DND-41 (cell line): Measurements from ENCODE around the gene FBRS.

Source experiments
- ATAC-seq: fragments of 200-7000 bp; cut with Tn5 transposase; 3 replicates; pipeline ENCODE4 v1.9.1; 2021; ENCODE audit warnings: low read depth; ENCODE audit not compliant: insufficient read depth
- DNase-seq: peaks from one replicate; pipeline ENCODE4 v3.0.0-alpha.2; 2020
- H2AFZ ChIP-seq: 2 replicates; pipeline ENCODE4 v1.6.0; 2012; ENCODE audit warnings: low read depth, low read length
- H3K27ac ChIP-seq: 2 replicates; pipeline ENCODE4 v1.5.1; 2012; ENCODE audit warnings: low read length, inconsistent platforms
- H3K27me3 ChIP-seq: fragments of 200-600 bp; sonication (generic); 2 replicates; pipeline ENCODE4 v1.6.0; 2012; ENCODE audit warnings: low read length, mild to moderate bottlenecking, inconsistent platforms; ENCODE audit not compliant: insufficient read depth, poor library complexity
- H3K36me3 ChIP-seq: 2 replicates; pipeline ENCODE4 v1.5.1; 2012; ENCODE audit warnings: low read length, inconsistent platforms; ENCODE audit not compliant: insufficient read depth
- H3K4me1 ChIP-seq: 2 replicates; pipeline ENCODE4 v1.5.1; 2012; ENCODE audit warnings: mild to moderate bottlenecking, low read length; ENCODE audit not compliant: insufficient read depth
- H3K4me2 ChIP-seq: 2 replicates; pipeline ENCODE4 v1.6.0; 2012; ENCODE audit warnings: mild to moderate bottlenecking, moderate library complexity, low read length, inconsistent platforms; ENCODE audit not compliant: insufficient read depth
- H3K4me3 ChIP-seq, 2 experiments: fragments of 200-600 bp in 1 of 2; shearing (Covaris generic) in 1 of 2; 2 replicates each; pipeline ENCODE4 v1.5.1; 2012 to 2016; ENCODE audit warnings: inconsistent platforms in 2 of 2, low read length in 2 of 2, mild to moderate bottlenecking in 2 of 2, low read depth in 1 of 2, moderate library complexity in 1 of 2
- H3K79me2 ChIP-seq: 2 replicates; pipeline ENCODE4 v1.6.0; 2012; ENCODE audit warnings: low read length, inconsistent platforms; ENCODE audit not compliant: insufficient read depth
- H3K9ac ChIP-seq: 2 replicates; pipeline ENCODE4 v1.6.0; 2012; ENCODE audit warnings: low read depth, mild to moderate bottlenecking, inconsistent platforms, low read length, moderate library complexity
- H3K9me3 ChIP-seq: 2 replicates; pipeline ENCODE4 v1.5.1; 2012; ENCODE audit warnings: low read length, moderate library complexity, mild to moderate bottlenecking, inconsistent platforms; ENCODE audit not compliant: insufficient read depth, severe bottlenecking
- H4K20me1 ChIP-seq: 2 replicates; pipeline ENCODE4 v1.6.0; 2012; ENCODE audit warnings: low read length; ENCODE audit not compliant: insufficient read depth
- EZH2 ChIP-seq: IDR thresholded peaks from 3 replicates; pipeline ENCODE4 v1.6.1; 2012; ENCODE audit warnings: borderline replicate concordance, low read depth, mild to moderate bottlenecking, moderate library complexity, low read length, inconsistent platforms; ENCODE audit not compliant: severe bottlenecking
- TF ChIP-seq, protein P1 (sequence below): IDR thresholded peaks from 2 replicates; pipeline ENCODE4 v1.5.1; 2012; ENCODE audit warnings: borderline replicate concordance, low read length, moderate library complexity, mild to moderate bottlenecking; ENCODE audit not compliant: poor library complexity, severe bottlenecking; ENCODE audit errors: extremely low read depth

Gene FBRS

DNA sequence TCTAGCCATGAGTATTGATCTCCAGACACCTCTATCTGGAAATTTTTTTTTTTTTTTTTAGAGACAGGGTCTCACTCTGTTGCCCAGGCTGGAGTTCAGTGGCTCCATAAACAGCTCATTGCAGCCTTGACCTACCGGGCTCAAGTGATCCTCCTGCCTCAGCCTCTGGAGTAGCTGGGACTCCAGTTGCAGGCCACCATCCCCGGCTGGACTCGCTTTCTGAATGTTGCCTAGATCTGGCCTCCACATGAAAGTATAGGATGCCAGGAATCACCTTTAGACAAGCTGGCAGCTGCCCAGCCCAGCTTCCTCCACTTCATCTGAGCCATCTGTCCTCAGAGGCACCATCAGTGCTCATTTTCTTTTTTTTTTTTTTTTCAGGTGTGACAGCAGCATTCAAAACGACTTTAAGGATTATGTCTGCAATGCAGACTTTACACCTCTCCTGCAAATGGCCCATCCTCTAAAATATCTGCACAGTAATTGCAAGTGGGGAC lies 13.8 kb upstream of the FBRS start:
- H3K36me3 ChIP-seq, result no peaks in the 10 kb centered on the region
- H3K27ac ChIP-seq, result no peak overlapping the region
- ATAC-seq (no peak), DNase-seq (no peak)
- no peak overlapping the region for H3K4me3 ChIP-seq
- no peak overlapping the region for H3K4me2 ChIP-seq
- H3K9me3 ChIP-seq, result no peaks in the 10 kb centered on the region
- H4K20me1 ChIP-seq, result no peaks in the 10 kb centered on the region
- H3K27me3 ChIP-seq, result no peaks in the 10 kb centered on the region
- H3K79me2 ChIP-seq, result no peaks in the 10 kb centered on the region
- no peak overlapping the region for H3K9ac ChIP-seq
- TF ChIP-seq EZH2, result no peak
- TF ChIP-seq, protein P1, sequence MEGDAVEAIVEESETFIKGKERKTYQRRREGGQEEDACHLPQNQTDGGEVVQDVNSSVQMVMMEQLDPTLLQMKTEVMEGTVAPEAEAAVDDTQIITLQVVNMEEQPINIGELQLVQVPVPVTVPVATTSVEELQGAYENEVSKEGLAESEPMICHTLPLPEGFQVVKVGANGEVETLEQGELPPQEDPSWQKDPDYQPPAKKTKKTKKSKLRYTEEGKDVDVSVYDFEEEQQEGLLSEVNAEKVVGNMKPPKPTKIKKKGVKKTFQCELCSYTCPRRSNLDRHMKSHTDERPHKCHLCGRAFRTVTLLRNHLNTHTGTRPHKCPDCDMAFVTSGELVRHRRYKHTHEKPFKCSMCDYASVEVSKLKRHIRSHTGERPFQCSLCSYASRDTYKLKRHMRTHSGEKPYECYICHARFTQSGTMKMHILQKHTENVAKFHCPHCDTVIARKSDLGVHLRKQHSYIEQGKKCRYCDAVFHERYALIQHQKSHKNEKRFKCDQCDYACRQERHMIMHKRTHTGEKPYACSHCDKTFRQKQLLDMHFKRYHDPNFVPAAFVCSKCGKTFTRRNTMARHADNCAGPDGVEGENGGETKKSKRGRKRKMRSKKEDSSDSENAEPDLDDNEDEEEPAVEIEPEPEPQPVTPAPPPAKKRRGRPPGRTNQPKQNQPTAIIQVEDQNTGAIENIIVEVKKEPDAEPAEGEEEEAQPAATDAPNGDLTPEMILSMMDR, result no peak
- H3K4me1 ChIP-seq, result peaks cover 1% of the 10 kb centered on the region; the same call in 1 of the 2 replicates
- no peak overlapping the region for H2AFZ ChIP-seq

DNA sequence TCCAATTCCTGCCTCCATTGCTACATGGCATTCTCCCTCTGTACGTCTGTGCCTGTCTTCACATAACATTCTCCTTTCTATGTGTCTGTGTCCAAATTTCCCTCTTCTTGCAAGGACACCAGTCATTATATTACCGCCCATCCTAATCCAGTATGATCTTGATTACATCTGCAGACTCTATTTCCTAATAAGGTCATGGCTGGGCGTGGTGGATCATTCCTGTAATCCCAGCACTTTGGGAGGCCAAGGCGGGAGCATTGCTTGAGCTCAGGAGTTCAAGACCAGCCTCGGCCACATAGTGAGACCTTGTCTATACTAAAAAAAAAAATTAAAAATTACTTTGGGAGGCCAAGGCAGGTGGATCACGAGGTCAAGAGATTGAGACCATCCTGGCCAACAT lies 12.5 kb upstream of the FBRS start:
- peaks cover 11% of the 10 kb centered on the region for H3K4me1 ChIP-seq
- TF ChIP-seq EZH2, result no peak
- TF ChIP-seq, protein P1, result no peak
- H3K4me3 ChIP-seq, result no peak overlapping the region
- no peak overlapping the region for H3K9ac ChIP-seq
- no peak overlapping the region for H3K27ac ChIP-seq
- no peak overlapping the region for H2AFZ ChIP-seq
- no peak for DNase-seq
- no peaks in the 10 kb centered on the region for H3K79me2 ChIP-seq
- H3K27me3 ChIP-seq, result no peaks in the 10 kb centered on the region
- H3K36me3 ChIP-seq, result no peaks in the 10 kb centered on the region; the same call in 1 of the 2 replicates
- ATAC-seq, result no peak
- H4K20me1 ChIP-seq, result no peaks in the 10 kb centered on the region
- no peaks in the 10 kb centered on the region for H3K9me3 ChIP-seq
- H3K4me2 ChIP-seq, result no peak overlapping the region

DNA sequence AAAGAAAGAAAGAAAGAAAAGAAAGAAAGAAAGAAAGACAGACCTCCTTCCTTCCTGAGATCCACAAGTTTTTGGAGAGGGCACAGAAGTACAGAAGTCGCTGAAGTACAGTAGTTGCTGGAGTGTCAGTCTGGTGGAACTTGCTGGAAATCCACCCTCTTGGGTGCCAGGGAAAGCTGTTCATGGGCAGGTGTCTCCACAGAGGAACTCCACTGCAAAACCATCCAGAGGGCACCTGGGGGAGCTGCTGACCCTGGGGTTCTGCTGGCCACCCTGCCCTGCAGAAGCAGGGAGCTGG lies 11.0 kb upstream of the FBRS start:
- Histone ChIP-seq H4K20me1 (no peaks in the 10 kb centered on the region), H3K9ac (no peak overlapping the region), H3K27me3 (no peaks in the 10 kb centered on the region), H2AFZ (no peak overlapping the region), H3K9me3 (no peaks in the 10 kb centered on the region), H3K4me3 (no peak overlapping the region), H3K36me3 (peaks cover 2% of the 10 kb centered on the region; the same call in 1 of the 2 replicates), H3K79me2 (peaks cover 12% of the 10 kb centered on the region), H3K27ac (no peak overlapping the region), H3K4me1 (peaks cover 19% of the 10 kb centered on the region), H3K4me2 (no peak overlapping the region)
- TF ChIP-seq, protein P1, result no peak
- no peak for TF ChIP-seq EZH2
- ATAC-seq, result no peak
- no peak for DNase-seq
